CD14-positive monocyte (primary cell): ENCODE results near the gene HPCA. TPM values are rescaled to one million over a fixed set of nuclear protein-coding genes. Genes with fewer than 3 reads are reported as not detected.

Experiments used
- DNase-seq, 3 donors: peaks; one replicate each; pipeline ENCODE4 v3.0.0-alpha.2; 2011 to 2022
- H2AFZ ChIP-seq: 2 replicates; pipeline ENCODE4 v1.6.0; 2012; ENCODE audit warnings: mild to moderate bottlenecking, low read depth, low read length, inconsistent platforms; ENCODE audit not compliant: insufficient read depth, poor library complexity, severe bottlenecking
- H3K27ac ChIP-seq, 2 donors: 1 replicate in 1 of 2; 2 replicates in 1 of 2; pipeline ENCODE4 v1.5.1; 2012 to 2013; ENCODE audit warnings: low read length in 2 of 2, control low read depth in 1 of 2, inconsistent platforms in 1 of 2, low read depth in 1 of 2, mild to moderate bottlenecking in 1 of 2
- H3K27me3 ChIP-seq, 2 donors: one replicate each; pipeline versions ENCODE4 v1.6.0 to v1.6.1; 2011 to 2013; ENCODE audit warnings: low read length in 2 of 2; ENCODE audit not compliant: control insufficient read depth in 2 of 2, insufficient read depth in 2 of 2
- H3K36me3 ChIP-seq, 2 donors: replicated peaks in 1 of 2; 1 replicate in 1 of 2; 2 replicates in 1 of 2; pipeline versions ENCODE4 v1.5.1 to v1.6.1; 2012 to 2013; ENCODE audit warnings: low read length in 2 of 2, control low read depth in 1 of 2, inconsistent platforms in 1 of 2, mild to moderate bottlenecking in 1 of 2; ENCODE audit not compliant: insufficient read depth in 2 of 2, control insufficient read depth in 1 of 2
- H3K4me1 ChIP-seq, 2 donors: 1 replicate in 1 of 2; 2 replicates in 1 of 2; pipeline versions ENCODE4 v1.5.1 to v1.6.1; 2012 to 2013; ENCODE audit warnings: low read length in 2 of 2, control low read depth in 1 of 2, inconsistent platforms in 1 of 2, mild to moderate bottlenecking in 1 of 2, moderate library complexity in 1 of 2; ENCODE audit not compliant: insufficient read depth in 2 of 2, control insufficient read depth in 1 of 2
- H3K4me2 ChIP-seq: replicated peaks from 2 replicates; pipeline ENCODE3; 2012; ENCODE audit warnings: low read length, moderate library complexity, mild to moderate bottlenecking; ENCODE audit not compliant: poor library complexity, severe bottlenecking; ENCODE audit errors: extremely low read depth
- H3K4me3 ChIP-seq, 3 experiments: fragments of 200-600 bp in 1 of 3; sonication (generic) in 1 of 3; replicated peaks in 1 of 3; 1 replicate in 2 of 3; 2 replicates in 1 of 3; pipeline ENCODE4 v1.5.1; 2011 to 2013; ENCODE audit warnings: low read length in 3 of 3, mild to moderate bottlenecking in 3 of 3, control low read depth in 2 of 3, low read depth in 2 of 3, inconsistent platforms in 1 of 3, moderate library complexity in 1 of 3
- H3K79me2 ChIP-seq: 2 replicates; pipeline ENCODE4 v1.6.0; 2012; ENCODE audit warnings: mild to moderate bottlenecking, control low read depth, inconsistent platforms, low read length, moderate library complexity; ENCODE audit not compliant: insufficient read depth
- H3K9ac ChIP-seq: 2 replicates; pipeline ENCODE4 v1.6.0; 2017; ENCODE audit warnings: low read length, mild to moderate bottlenecking; ENCODE audit not compliant: insufficient read depth, poor library complexity, severe bottlenecking
- H3K9me3 ChIP-seq, 2 donors: replicated peaks in 1 of 2; 1 replicate in 1 of 2; 2 replicates in 1 of 2; pipeline versions ENCODE4 v1.5.1 to v1.6.1; 2012 to 2013; ENCODE audit warnings: low read length in 2 of 2, control low read depth in 1 of 2; ENCODE audit not compliant: control insufficient read depth in 1 of 2, insufficient read depth in 1 of 2
- H4K20me1 ChIP-seq: 2 replicates; pipeline ENCODE4 v1.6.0; 2012; ENCODE audit warnings: mild to moderate bottlenecking, low read length, control low read depth, moderate library complexity; ENCODE audit not compliant: insufficient read depth
- H3K27ac Mint-ChIP-seq, 7 donors: one replicate each; pipeline ENCODE4 v1.8.0; 2020; ENCODE audit warnings: mild to moderate bottlenecking in 7 of 7, mixed read lengths in 7 of 7, moderate library complexity in 6 of 7, inconsistent platforms in 2 of 7
- H3K27me3 Mint-ChIP-seq, 3 donors: one replicate each; pipeline ENCODE4 v1.8.0; 2021 to 2022; ENCODE audit warnings: low read depth in 3 of 3, mild to moderate bottlenecking in 3 of 3, mixed read lengths in 3 of 3, moderate library complexity in 3 of 3, inconsistent platforms in 1 of 3
- H3K36me3 Mint-ChIP-seq, 2 donors: one replicate each; pipeline ENCODE4 v1.8.0; 2020; ENCODE audit warnings: mixed read lengths in 2 of 2, inconsistent platforms in 1 of 2, mild to moderate bottlenecking in 1 of 2
- H3K4me1 Mint-ChIP-seq: one replicate; pipeline ENCODE4 v1.8.0; 2020; ENCODE audit warnings: mild to moderate bottlenecking, mixed read lengths
- H3K4me3 Mint-ChIP-seq, 2 donors: one replicate each; pipeline ENCODE4 v1.8.0; 2020; ENCODE audit warnings: mild to moderate bottlenecking in 2 of 2, mixed read lengths in 2 of 2, moderate library complexity in 1 of 2
- H3K9me3 Mint-ChIP-seq, 7 donors: one replicate each; pipeline ENCODE4 v1.8.0; 2020 to 2022; ENCODE audit warnings: mixed read lengths in 7 of 7, mild to moderate bottlenecking in 6 of 7, moderate library complexity in 6 of 7, inconsistent platforms in 2 of 7
- WGBS: methylation state at CpG from one replicate; pipeline ENCODE4 v1.1.5; 2013; ENCODE audit warnings: missing lambda C conversion rate; ENCODE audit not compliant: insufficient coverage; 5-methylcytosine and 5-hydroxymethylcytosine counted together
- intact Hi-C, 2 donors: fragments of 100-400 bp; cut with micrococcal nuclease; formaldehyde crosslinking; loops; one replicate each; pipeline versions ENCODE4 v1.15.0 to v1.15.1; 2023
- polyA minus RNA-seq: library from RNA; depleted of rRNA, polyadenylated mRNA; stranded (reverse); fragments of >200 nt; gene quantifications from 2 replicates; pipeline ENCODE4 v1.2.3, GENCODE V29; 2012
- polyA plus RNA-seq, 3 donors: library from polyadenylated mRNA; depleted of rRNA in 1 of 3; unstranded in 2 of 3; stranded (reverse) in 1 of 3; fragments of 300-500 nt in 2 of 3; fragments of >200 nt in 1 of 3; fragmentation: Illumina TruSeq in 2 of 3; gene quantifications; 1 replicate in 2 of 3; 2 replicates in 1 of 3; pipeline ENCODE4 v1.2.3, GENCODE V29; 2012 to 2021
- total RNA-seq, 12 experiments: library from RNA in 1 of 12; stranded (reverse) in 1 of 12; fragments of 120-200 nt in 1 of 12; gene quantifications; one replicate each; pipeline ENCODE4 v1.2.4 and lab custom pipeline; 2013 to 2026; ENCODE audit warnings: mixed read lengths in 6 of 12, inconsistent platforms in 1 of 12
- TF ChIP-seq, protein P1 (sequence below): fragments of 200-600 bp; IDR thresholded peaks from one replicate; pipeline ENCODE4 v1.8.0; 2022; ENCODE audit warnings: antibody characterized with exemption, mild to moderate bottlenecking

The HPCA gene
- not detected for total RNA-seq (2013)
- polyA plus RNA-seq (not detected), polyA minus RNA-seq (not detected in 2 replicates), total RNA-seq (lab: John Stamatoyannopoulos, UW) (0 to 0.80 (median 0) reads per million in 11 experiments)

DNA sequence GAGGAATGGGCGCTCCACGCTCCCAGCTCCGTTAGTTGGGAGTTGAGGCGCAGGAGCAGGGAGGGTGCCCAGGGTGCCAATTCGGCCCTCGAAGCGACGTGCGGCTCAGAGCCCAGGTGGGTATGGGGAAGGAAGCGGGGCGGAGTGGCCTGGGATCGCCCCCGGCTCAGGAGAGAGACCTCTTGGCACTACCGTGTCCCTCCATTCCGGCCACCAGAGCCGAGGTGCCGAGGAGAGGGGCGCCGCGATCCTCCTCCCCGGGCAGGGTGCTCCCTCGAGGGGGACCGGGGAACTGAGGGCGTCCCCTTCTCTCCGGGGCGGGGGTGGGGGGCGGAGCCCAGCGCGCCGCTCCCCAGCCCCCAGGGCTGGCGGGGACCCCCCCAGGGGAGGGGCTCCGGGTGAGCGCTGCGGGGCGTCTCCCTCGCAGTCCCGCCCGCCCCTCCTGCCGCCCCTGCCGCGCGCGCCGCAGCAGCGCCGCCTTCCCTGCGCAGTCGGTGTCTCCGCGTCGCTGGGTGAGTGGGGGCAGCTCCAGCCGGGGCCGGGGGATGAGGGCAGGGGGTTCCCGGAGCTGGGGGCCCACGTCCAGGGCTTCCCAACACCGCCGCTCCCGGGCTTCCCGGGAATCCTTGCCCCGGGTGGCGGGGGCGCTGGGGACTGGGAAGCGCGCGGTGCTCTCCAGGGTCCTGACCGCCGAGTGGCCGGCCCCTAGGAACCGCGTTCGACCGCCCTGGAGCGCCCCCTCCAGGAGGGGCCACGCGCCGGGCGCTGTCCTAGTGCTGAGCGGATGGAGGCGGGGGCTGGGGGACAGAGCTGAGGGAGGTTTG, at the start of gene HPCA:
TSS of gene HPCA (plus strand) at position 488 of the 824 bp plus-strand sequence. CDS start 2,408 bp downstream, outside the sequence.
- Mint-ChIP-seq H3K4me3 (peak within 1 kb of the TSS in 1 of 2 donors; percentile 76), H3K4me1 (no peaks in the 10 kb centered on the region), H3K27me3 (peaks cover 58 to 77% (median 68%) of the 10 kb centered on the region in 3 donors), H3K27ac (no peak within 1 kb of the TSS), H3K36me3 (no peaks in the 10 kb centered on the region), H3K9me3 (peaks cover 0 to 10% (median 3%) of the 10 kb centered on the region in 7 donors)
- H3K27ac ChIP-seq, result no peak within 1 kb of the TSS
- no peak within 1 kb of the TSS for H3K9ac ChIP-seq
- H3K9me3 ChIP-seq, result peaks cover 0 to 4% of the 10 kb centered on the region in 2 donors
- DNase-seq, result no peak
- intact Hi-C loops, result no loop called here
- H4K20me1 ChIP-seq, result no peaks in the 10 kb centered on the region
- no peaks in the 10 kb centered on the region for H3K79me2 ChIP-seq
- no peak within 1 kb of the TSS for H3K4me3 ChIP-seq
- TF ChIP-seq, protein P1, sequence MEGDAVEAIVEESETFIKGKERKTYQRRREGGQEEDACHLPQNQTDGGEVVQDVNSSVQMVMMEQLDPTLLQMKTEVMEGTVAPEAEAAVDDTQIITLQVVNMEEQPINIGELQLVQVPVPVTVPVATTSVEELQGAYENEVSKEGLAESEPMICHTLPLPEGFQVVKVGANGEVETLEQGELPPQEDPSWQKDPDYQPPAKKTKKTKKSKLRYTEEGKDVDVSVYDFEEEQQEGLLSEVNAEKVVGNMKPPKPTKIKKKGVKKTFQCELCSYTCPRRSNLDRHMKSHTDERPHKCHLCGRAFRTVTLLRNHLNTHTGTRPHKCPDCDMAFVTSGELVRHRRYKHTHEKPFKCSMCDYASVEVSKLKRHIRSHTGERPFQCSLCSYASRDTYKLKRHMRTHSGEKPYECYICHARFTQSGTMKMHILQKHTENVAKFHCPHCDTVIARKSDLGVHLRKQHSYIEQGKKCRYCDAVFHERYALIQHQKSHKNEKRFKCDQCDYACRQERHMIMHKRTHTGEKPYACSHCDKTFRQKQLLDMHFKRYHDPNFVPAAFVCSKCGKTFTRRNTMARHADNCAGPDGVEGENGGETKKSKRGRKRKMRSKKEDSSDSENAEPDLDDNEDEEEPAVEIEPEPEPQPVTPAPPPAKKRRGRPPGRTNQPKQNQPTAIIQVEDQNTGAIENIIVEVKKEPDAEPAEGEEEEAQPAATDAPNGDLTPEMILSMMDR, result peak; percentile 41
- WGBS, result 4% methylated on average over 65 of the region's 79 CpGs
- H3K36me3 ChIP-seq, result no peaks in the 10 kb centered on the region
- no peak within 1 kb of the TSS for H3K4me2 ChIP-seq
- H3K4me1 ChIP-seq, result no peaks in the 10 kb centered on the region
- H3K27me3 ChIP-seq, result peaks cover 5 to 72% of the 10 kb centered on the region in 2 donors
- no peak within 1 kb of the TSS for H2AFZ ChIP-seq

DNA sequence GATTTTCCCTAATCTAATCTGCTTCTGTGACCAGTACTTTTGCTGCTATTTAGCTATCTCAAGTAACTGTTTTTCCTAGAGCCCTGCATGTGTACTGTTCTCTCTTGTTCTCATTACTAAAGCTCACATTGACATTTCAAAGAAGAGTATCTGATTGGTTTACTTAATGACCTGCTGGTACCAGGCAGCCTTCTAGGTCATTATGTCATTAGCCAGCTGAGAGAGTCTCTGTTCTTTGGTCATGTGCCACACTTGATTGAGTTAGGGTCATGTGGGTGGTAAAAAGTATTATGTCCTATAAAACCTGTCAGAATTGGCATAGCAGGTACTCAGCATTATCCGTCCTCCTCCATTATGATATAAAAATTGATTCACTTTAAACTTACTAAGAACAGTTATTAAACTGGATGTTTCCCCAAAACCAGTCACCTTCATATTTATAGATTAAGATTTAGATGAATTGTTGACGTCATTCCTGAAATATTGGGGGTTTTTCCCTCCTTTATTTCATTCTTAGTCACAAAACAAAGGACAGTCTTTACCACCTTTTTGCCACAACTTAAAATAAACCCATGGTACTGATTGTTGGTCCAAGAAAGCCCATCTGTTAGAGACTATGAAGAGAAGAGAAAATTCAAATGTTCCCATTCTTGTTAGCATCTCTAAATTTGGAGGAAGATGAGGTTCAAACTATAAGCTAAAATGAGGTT, 37.8 kb upstream of the HPCA start:
- no CpG with 5 or more reads among the region's 2 CpGs for WGBS
- Mint-ChIP-seq H3K4me3 (no peak overlapping the region), H3K27ac (no peak overlapping the region), H3K27me3 (no peaks in the 10 kb centered on the region), H3K9me3 (peaks cover 0 to 10% (median 4%) of the 10 kb centered on the region in 7 donors), H3K36me3 (peaks cover 32 to 69% of the 10 kb centered on the region in 2 donors), H3K4me1 (no peaks in the 10 kb centered on the region)
- Histone ChIP-seq H3K79me2 (no peaks in the 10 kb centered on the region), H3K4me2 (no peak overlapping the region), H2AFZ (no peak overlapping the region), H3K9ac (no peak overlapping the region), H3K27ac (no peak overlapping the region), H3K36me3 (peaks cover 45 to 79% of the 10 kb centered on the region in 2 donors), H3K4me3 (no peak overlapping the region), H3K9me3 (peaks cover 0 to 13% of the 10 kb centered on the region in 2 donors), H3K4me1 (no peaks in the 10 kb centered on the region), H3K27me3 (no peaks in the 10 kb centered on the region), H4K20me1 (no peaks in the 10 kb centered on the region)
- no peak for DNase-seq
- intact Hi-C loops, result no loop called here
- TF ChIP-seq, protein P1, result no peak
